GM19372 (cell line): ENCODE data around the gene C9orf85.
A peak's percentile ranks its signal among the peaks of the same experiment; 100 is the strongest.
"Not testable (repeated sequence)": the region's sequence is repeated elsewhere in the genome, so short reads cannot be mapped to it uniquely, and the experiment has no call there.

ENCODE experiments used
- ATAC-seq: cut with Tn5 transposase; IDR thresholded peaks from one replicate; pipeline ENCODE4 v1.9.1; 2021; ENCODE audit warnings: mild to moderate bottlenecking, low read depth, moderate library complexity; ENCODE audit not compliant: unreplicated experiment

C9orf85 gene, protein sequence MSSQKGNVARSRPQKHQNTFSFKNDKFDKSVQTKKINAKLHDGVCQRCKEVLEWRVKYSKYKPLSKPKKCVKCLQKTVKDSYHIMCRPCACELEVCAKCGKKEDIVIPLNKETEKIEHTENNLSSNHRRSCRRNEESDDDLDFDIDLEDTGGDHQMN

GRCh38 chr9:71911061-71911907 is at the start of gene C9orf85, which contains the start of gene ABHD17B:
Gene C9orf85, plus strand, starts transcription at chr9:71911639. Its CDS starts 96 bp downstream, at chr9:71911735.
Gene ABHD17B, minus strand, starts transcription at chr9:71911193. Its CDS starts 36,113 bp downstream, at chr9:71875080.
- peak; percentile 91 for ATAC-seq

- no peak for ATAC-seq
These were observed 47.8 kb upstream of the C9orf85 start for GRCh38 chr9:71863631-71864030.

DNA sequence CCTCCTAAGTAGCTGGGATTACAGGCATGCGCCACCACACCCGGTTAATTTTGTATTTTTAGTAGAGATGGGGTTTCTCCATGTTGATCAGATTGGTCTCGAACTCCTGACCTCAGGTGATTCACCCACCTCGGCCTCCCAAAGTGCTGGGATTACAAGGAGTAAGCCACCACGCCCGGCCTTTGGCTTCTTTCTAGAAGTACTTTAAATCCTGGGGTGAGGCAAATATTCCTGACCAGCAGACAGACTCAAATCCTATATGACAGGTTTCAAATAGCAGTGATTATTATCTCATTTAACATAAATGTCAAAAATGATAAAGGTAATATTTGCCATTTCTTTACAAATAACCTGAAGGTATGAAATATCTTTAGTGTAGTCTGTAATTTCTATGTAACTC is 36.1 kb upstream of the C9orf85 start:
- ATAC-seq, result no peak

- ATAC-seq, result no peak
These were observed 35.3 kb upstream of the C9orf85 start for GRCh38 chr9:71876106-71876505.

DNA sequence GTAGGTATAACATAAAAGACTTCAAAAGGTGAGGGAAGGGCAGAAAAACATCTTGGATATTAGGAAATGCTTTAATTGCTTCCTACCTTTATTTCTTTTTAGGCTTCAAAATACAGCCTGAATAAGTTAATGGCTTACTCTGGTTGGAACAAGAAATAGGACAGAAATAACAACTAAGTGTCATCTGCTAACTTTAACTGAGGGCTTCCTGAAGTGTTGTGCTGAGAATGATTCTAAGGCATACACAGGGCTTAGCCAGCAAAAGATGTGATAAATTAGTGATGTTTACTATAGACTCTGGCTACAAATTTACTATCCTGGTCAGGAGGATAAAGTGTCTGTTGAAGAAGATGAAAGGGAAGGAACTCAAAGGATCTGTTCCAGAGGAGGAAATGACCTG is 34.6 kb upstream of the C9orf85 start:
- no peak for ATAC-seq

GRCh38 chr9:71878327-71879274 is 32.8 kb upstream of the C9orf85 start:
- no peak for ATAC-seq

- ATAC-seq, result no peak
These were observed 31.7 kb upstream of the C9orf85 start for GRCh38 chr9:71879644-71880174.

DNA sequence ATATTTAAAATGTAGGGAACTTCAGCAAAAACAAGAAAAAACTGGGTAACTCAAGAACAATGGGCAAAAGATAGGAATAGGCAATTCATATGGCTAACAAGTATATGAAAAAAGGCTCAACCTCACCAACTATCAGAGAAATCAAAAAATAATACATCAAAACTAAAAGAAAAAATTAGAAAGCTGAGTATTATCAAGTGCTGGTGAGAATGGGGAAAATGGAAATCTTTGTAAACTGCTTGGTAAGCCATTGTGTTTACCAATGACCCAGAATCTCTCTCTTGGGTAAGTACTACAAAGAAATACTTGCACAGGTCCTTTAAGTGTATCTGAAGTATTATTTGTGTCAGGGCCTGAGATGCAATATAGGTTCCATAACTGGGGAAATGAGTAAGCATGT is 27.4 kb upstream of the C9orf85 start:
- no peak for ATAC-seq

DNA sequence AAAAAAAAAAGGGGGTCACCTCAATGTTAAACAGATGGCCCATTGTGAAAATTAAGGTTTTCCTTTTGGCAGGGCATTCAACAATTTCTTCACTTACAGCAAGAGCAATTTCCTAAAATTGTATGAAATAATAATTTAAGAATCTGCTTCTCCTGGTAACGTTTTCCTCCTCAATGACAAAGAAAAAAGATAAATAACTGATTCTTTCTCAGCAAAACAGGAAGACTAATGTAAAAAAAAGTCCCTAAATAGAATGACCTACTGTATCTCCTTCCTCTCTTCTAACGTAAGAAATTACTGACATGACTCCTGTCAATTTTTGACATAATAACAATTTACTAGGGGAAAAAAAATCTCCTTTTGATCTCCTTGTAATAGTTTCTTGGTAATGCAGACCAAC is 26.0 kb upstream of the C9orf85 start:
- ATAC-seq, result no peak

GRCh38 chr9:71886015-71886414 is 25.4 kb upstream of the C9orf85 start:
- ATAC-seq, result no peak

- no peak for ATAC-seq
These were observed 24.9 kb upstream of the C9orf85 start for GRCh38 chr9:71886541-71886940.

DNA sequence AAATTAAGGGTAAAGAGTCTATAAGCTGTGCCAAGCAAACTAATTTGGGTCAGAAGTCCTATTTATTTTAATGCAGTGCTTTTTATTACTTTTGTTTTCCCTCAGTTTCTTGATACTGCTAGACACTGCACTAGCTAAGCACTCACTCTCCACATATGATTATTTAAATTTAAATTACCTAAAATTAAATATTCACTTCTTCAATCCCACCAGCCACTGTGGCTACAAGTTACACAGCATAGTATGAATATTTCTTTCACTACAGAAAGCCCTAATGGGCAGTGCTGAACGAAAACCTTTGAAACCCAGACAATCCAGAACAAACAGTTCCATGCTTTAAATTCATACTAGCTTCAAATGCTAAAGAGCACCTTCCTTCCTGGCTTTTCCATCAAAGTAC is 24.1 kb upstream of the C9orf85 start:
- no peak for ATAC-seq

- ATAC-seq, result no peak
These were observed 21.3 kb upstream of the C9orf85 start for GRCh38 chr9:71890042-71890679.

- peak; percentile 42 for ATAC-seq
These were observed 19.8 kb upstream of the C9orf85 start for GRCh38 chr9:71891557-71892189.

DNA sequence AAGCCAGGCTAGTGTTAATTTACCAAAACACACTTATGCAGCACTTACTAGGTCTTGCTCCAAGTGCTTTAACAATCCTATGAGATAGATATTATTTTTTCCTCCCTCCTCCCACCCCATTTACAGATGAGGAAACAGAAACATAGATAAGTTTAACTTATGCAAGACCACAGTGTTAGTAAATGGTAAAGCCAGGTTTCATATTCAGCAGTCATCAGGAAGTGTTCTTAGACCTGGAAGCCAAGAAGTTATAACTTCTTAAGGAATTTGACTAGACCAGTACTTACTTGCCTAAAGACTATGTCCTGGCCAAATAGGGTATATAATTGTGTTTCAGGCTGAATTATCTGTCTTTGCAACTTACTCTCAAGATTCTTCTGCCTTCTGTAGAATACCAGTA is 16.3 kb upstream of the C9orf85 start:
- peak; percentile 42 for ATAC-seq

DNA sequence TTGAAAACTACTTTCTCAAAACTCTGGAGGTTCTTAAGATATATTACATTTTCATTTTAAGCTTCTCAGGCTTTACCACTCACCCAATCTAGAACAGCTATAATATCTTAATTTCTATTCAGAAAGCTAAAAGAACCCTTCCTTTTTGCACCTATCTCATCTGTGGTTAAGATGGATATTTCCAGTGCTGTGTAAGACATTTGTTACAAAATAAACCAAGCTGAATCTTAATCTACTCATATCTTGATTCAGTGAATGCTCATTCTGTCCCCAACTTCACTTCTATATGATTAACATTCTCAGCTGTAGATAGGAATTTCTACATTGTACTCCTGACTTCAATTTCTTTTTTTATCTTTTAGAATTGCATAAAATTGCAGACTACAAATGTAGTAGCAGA is 15.5 kb upstream of the C9orf85 start:
- ATAC-seq, result no peak

DNA sequence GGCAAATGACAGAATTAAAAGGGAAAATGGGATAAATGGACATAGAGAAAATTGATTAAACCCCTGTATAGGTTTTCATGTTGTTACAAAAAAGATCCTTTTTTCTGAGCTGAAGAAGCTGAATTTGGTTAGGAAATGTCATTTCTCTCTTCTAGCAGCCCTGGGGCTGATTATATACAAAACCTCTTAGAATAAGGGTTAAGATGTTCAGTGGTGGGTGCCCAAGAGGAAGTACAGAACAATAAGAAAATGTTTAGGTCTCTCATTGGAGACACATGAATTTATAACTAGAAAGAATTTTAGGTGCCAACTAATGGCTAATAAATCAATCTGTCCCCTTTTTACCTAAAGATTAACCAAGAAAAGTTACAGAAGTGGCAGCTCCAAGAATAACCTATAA is 14.7 kb upstream of the C9orf85 start:
- ATAC-seq, result no peak

- ATAC-seq, result no peak
These were observed 13.9 kb upstream of the C9orf85 start for GRCh38 chr9:71897577-71897976.

GRCh38 chr9:71898756-71899155 is 12.7 kb upstream of the C9orf85 start:
- ATAC-seq, result not testable (repeated sequence)
